Activated T-cell treated with anti-CD3 and anti-CD28 coated beads, Interleukin-2, amount 50 U/mL, for 1 hour (primary cell): ENCODE data around the gene CAPN9.
"Not testable (repeated sequence)": the region's sequence is repeated elsewhere in the genome, so short reads cannot be mapped to it uniquely, and the experiment has no call there.

Experiments
- DNase-seq: peaks from one replicate; pipeline ENCODE4 v3.0.0-alpha.2; 2020

CAPN9 gene

DNA sequence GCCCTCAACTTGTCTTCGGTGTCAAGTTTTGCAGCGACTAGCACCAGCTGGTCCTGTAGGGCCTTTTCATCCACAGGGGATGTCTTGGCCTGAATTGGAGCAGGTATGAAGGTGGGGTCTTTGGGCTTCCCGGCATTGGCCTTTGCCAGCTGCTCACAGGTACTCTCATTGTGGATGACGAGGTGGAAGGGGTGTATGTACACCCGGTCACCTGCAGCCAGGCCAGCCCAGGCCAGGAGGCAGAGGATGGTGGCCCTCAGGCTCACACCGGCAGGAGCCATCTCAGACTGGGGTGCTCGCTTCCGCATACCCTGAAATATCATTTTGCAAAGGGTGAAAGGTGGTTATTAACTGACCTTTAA, 36.7 kb upstream of the CAPN9 start:
- DNase-seq = no peak

DNA sequence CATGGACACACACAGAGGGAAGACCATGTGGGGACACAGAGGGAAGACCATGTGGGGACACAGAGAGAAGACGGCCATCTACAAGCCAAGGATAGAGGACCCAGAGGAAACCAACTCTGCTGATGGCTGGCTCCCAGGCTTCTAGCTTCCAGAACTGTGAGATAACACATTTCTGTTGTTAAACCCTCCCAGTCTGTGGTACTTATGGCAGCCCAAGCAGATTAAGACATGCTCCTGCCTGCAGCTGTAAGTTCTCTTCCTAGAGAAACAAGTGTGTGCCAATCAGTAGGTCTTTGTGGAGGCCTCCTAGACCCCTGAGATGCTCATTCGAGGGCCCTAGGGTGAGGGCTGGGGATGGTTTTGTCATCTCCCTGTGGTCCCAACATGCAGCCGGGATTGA, 35.9 kb upstream of the CAPN9 start:
- DNase-seq = no peak

DNA sequence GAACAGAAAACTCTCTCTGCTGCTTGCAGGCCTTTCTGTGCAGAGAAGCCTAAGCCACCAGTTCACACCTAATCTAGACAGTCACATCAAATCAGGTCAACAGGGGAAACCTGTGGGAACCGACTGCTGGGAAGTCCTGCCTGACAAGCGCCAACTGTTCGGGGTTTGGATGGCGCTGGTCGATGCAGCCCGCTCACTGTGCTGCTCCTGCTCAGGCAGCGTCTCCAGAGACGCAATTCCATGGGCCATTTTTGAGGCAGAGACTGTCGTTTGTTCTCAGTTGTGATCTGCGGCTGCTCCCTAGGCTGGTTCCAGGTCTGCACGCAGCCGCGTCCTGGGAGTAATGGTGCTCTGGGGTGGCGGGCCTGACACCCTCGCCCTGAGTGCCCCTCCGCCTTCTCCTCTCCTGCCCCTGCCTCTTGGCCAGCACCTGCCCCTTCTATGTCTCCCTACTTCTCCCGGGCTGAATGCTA, 34.7 kb upstream of the CAPN9 start:
- no peak for DNase-seq

DNA sequence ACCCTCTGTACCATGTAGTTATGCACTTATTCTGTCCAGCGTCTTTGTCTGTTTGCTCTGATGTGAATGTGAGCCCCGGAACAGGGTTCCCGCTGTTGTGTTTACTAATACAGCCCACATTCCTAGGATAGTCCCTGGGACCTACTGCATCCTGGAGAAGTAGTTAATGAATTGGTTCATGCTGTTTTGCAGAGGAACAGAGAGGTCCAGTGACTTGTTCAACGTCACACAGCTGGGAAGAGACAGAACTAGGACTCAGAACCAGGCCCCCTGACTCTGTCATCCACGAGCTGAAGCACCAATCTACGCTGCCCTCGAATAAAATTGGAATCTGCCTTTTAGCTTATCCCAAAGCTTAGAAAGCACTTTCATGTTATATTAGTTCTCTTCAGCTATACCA, 34.0 kb upstream of the CAPN9 start:
- DNase-seq = no peak

DNA sequence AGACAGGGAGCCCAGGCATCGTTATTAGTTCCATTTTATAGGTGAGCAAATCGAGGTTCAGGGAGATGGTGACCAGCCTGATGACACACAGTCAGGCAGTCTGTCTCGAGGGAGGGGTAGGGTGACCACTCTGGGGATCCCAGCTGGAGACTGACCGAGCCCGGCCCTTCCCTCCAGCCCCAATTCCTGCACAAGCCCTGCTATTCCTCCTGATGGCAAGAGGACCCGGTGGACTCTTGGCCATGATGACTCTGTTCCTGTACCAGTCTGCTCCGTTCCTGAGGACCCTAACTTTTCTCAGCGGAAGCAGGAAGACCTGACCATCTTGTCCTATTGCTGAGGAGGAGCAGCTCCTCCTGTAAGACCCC, 33.7 kb upstream of the CAPN9 start:
- DNase-seq = no peak

DNA sequence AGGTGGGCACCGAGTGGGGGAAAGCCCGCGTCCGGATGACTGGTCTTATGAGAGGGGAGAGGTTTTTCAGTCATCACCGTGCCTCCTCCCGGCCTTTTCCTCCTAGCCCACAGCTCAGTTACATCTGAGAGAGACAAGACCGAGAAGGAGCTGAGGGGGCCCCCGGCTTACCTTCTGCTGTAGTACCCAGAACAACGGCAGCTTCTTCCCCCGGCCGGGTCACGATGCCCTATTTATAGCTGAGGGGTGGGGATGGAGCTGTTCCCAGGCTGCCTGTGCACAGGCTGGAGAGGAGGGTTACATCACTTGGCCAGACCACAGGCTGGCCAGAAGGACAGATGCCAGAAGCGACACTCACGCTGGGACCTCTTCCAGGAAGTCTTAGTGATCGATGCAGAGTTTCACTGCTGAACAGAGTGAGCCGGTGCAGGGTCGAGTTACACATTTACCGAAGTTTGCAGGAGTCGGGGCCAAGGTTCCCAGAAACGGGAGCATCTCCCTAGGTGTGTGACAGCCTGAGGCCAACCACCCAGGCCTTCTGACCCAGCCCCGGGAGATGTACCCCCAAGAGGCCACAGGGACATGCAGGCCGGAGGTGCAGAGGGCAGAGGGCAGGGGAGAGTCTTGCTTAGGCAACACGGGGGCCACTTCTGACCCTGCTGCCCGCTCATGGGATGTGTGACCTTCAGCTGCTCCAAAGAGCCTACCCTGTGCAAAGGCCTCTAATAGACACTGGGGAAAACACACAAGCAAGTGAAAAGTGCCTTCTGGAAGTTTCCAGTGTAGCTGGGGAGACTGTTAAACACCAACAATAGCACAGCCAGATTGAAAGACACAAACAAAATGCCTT, 33.0 kb upstream of the CAPN9 start, which contains the start of gene AGT:
AGT (minus strand) TSS at position 208 of the 850 bp plus-strand sequence. CDS start 3,299 bp downstream, outside the sequence.
- no peak for DNase-seq

DNA sequence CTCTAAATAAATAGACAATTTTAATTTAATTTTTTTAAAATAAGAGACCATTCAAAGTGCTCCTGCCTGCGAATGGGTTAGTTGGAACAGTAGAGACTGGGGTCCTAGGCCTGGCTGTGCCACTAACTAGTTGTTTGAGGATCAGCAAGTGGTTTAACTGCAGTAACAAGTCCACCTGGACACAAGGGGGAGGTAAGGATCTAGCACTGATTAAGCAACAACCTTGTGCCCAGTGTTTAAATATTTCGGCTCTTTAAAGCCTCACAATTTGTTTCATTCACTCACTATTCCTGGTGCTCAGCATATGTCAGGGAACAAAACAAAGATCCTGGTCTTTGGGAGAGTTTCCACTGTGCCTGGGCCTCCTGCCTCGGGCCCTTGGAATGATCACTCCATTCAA, 31.7 kb upstream of the CAPN9 start:
- DNase-seq = no peak

DNA sequence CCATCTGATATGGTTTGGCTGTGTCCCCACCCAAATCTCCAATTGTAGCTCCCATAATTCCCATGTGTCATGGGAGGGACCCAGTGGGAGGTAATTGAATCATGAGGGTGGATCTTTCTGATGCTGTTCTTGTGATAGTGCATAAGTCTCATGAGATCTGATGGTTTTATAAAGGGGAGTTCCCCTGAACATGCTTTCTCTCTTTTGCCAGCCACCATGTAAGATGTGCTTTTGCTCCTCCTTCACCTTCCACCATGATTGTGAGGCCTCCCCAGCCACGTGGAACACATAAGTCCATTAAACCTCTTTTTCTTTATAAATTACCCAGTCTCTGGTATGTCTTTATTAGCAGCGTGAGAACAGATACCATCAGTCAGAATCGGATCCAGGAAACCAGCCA, 30.7 kb upstream of the CAPN9 start:
- DNase-seq = not testable (repeated sequence)

DNA sequence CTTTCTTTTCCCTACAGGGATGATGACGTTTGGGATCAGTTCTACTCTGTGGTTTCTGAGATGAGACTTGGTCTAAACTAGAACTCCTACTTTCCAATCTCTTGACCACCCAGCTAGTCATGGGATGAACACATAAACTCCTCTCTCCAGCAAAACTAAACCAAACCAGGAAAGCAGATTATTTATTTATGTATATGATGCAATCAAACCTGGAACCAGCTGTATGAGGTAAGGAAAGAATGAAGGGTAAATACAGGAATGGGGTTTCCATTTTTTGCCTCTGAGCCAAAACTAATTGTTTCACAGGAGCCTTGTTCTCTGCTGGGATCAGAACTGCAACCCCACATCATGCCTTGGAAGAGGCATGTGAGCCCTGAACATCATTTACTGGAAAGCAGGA, 29.9 kb upstream of the CAPN9 start:
- no peak for DNase-seq

DNA sequence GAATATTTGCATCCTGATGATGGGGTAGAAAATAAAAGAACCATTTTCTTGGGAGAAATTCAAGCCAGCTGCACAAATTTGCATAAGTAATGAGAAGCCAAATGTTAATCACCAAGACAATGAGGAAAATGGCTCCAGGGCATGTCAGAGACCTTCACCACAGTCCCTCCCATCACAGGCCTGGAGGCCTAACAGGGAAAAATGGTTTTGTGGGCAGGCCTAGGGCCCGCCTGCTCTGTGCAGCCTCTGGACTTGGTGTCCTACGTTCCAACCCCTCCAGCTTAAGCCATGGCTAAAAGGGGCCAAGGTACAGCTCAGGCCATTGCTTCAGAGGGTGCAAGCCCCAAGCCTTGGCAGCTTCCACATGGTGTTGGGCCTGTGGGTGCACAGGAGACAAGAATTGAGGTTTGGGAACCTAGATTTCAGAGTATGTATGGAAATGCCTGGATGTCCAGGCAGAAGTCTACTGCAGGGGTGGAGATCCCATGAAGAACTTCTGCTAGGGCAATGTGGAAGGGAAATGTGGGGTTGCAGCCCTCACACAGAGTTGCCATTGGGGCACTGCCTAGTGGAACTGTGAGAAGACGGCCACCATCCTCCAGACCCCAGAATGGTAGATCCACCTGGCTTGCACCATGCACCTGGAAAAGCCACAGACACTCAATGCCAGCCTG, 25.2 kb upstream of the CAPN9 start:
- DNase-seq = not testable (repeated sequence)

DNA sequence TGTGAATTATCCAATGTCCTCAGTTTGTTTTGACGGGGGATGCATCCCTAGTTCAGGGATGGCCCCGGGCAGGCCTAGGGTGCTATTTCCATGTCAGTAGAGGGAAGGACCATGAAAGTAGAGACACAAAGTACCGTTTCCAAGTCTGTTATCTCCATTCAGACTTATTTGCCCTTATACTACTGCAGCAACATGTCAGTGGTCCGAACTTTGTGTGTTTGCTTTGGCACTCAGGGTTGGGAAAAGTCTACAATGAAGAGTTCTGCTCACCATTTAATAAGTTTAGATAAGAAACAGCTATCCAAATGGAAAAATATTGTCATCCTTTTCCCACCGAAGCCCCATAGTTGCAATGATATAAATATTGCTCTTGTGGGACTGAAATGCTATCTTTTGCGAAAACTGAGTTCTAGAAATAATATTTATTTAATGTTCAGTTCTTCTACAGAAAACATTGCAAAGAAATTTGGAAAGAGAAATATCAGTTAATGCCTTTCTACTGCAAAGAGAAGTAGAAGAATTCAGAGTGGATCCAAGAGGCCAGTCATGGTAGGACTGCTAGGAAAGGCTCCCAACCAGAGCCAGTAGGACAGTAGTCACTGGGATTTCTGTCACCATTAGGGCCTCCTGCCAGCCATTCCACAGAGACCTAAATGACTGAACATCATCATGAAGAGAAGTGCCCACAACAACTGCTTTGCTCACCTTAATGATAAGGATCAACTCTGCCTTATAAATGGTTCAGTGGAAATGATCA, 21.8 kb upstream of the CAPN9 start:
- DNase-seq = no peak

DNA sequence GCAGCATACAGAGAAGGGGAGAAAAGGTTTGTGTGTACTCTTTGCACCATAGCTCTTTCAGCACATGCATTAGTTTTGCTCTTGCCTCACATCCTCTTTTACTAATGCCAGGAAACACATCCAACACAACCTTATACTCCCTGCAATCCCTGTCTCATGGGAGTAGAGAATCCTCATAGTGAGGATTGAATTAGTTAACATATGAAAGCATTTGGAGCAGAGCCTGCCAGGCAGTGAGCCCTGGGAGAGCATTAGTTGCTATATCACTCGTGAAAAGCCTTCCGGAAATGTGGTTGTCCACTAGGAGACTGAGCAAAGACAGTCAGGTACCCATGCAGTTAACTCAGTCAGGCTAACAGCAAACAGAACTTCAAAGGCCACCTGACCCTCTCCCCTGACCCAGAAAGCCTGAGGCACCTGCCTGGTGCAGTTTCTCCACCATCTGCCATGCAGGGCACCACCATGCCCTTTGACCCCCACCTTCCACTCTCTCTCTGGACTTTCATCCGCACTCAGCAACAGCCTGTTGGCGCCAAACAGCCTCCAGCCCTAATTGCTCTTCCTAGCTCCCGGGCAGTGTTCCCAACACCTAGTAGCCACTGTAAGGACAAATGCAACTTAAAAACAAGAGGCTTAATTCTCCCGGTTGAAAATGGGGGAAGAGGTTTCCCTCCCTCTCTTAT, 18.3 kb upstream of the CAPN9 start:
- DNase-seq = no peak

DNA sequence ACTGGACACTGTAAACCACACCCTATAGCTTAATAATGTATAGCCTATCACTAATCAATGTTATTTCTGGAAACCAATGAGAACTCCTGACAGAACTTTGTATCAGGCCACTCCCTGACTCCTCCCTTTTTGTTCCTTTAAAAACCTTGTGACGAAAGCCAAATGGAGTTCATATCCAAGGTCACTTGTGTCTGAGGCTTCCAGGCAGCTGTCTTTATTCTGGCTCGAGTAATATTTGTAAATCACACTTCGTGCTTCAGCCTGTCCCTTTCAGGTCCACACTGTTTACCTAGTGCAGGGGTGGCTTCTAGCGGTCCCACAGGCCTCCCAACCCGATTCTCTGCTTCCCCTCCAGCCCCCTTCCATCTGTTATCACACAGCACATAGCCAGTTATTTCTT, 16.2 kb upstream of the CAPN9 start:
- DNase-seq = no peak

DNA sequence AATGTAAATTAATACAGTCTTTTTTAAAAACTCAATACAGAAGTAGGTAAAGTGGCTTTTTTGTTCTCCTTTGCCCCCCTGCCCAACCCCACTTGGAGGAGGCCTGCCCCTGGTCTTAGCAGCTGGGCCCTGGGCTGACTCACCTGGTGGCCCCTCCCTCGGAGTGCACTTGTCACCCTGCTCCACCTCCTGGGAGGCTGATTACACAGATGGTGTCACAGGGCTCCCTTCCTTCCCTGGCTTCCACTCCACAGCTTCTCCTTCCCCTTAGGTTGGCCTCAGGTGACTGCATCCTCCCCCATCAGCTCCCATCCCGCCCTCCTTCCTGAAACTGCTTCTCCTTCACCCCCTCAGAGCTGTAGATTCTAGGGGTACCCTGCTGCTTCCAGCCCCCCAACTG, 11.7 kb upstream of the CAPN9 start:
- no peak for DNase-seq

DNA sequence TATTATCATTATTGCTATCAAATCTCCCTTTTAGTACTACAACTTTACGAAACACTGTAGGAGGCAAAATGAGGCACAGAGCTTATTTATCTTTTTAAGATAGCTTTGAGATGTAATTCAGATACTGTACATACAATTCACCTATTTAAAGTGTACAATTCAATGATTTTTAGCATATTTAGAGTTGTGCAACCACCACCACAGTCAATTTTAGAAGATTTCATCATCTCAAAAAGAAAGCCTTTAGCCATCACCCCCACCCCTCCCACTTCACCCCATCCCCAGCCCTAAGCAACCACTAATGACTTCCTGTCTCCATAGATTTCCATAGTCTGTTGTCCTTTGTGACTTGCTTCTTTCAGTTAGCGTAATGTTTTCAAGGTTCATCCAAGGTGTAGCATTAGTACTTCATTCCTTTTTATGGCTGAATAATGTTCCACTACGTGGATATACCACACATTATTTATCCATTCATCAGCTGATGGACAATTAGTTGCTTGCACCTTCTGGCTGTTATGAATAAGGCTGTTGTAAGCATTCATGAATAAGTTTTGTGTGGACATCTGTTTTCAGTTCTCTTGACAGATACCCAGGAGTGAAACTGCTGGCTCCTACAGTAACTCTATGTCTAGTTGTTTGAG, 9.4 kb upstream of the CAPN9 start:
- DNase-seq = no peak

DNA sequence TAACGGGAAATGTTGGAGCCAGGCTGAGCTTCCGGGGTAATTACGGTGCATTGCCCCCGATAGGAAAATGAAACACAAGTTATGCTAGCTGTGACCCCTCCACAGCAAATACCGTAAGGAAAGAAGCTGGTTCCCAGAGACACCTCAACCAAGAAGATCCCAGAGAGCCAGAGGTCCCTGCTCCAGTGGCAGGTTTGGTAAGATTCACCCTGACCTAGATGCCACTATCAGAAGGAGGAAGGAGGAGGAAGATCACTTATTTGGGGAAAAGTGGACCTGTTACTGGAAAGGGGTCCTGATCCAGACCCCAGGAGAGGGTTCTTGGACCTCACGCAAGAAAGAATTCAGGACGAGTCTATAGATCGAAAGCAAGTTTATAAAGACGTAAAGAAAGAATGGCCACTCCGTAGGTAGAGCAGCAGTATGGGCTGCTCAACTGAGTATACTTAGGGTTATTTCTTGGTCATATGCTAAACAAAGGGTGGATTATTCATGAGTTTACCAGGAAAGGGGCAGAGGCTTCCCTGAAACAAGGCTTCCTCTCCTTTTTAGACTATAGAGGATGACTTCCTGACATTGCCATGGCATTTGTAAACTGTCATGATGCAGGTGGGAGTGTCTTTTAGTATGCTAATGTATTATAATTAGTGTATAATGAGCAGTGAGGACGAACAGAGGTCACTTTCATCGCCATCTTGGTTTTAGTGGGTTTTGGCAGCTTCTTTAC, 7.5 kb upstream of the CAPN9 start:
- DNase-seq = no peak

DNA sequence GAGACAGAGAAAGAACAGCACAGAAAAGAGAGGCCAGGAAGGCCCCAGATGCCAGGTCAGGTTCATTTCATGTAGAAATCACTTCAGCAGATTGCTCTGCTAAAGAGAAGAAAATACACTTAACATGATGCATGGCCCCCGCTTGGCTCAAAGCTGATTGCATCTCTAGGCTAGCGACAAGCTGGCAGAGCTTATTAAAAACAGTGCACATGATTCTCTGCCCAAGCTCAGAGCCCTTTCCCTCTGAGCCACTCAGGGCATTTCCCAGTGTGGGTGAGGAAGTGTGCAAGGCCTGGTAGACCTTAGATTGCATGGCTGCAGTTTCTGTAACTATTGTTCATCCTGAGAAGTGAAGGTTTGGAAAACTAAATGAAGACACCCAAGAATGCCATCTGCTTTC, 3.3 kb upstream of the CAPN9 start:
- DNase-seq = no peak

DNA sequence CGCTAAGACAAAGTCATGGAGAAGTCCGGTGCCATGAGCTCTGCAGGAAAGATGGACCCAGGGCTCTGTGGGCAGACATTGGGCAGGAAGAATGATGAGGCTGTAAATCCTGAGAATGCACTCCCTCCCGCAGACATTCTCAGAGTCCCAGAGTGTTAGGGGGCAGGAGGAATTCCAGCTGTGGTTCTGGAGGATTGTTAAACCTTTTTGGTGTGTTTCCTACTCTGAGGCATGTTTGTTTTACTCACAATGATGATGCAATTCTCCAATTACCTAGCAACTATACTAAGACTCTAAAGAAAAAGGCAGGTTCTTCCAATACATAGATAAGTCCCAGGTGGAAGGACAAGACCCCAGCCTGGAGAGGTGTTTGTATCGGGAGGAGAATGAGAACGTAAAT, 2.8 kb upstream of the CAPN9 start:
- DNase-seq = no peak

DNA sequence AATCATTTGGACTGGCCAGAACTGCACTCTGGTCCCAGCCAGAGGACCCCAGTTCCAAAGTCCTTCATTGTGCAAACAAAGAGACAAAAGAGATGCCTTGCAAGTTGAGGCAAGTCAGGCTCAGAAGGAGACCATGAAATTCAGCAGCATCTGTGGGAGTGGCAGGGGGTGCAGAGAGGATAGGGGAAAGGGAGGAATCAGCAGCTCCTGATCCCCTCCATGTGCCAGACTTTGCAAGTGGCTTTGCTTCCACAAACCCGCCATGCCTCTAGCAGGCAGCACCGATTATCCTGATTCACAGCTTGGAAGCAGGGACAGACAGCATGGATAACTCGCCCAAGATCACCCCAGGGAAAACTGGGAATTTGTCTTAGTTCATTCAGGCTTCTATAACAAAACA, 2.1 kb upstream of the CAPN9 start:
- DNase-seq = no peak

DNA sequence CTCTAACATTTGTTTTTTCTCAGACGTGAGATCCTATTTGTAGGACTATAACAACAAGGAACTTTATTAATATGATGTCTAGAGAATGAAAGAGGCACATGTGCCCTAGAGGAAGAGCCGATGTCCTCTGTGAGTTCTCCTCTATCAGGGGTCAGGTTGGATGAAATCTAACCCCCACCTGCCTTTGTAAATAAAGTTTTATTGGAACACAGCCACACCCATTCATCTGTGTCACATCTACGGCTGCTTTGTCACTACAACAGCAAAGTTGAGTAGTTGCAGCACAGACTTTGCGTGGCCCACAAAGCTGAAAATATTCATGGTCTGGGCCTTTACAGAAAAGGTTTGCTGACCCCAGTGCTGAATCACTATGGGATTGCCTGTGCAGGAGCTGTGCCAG, 571 bp upstream of the CAPN9 start:
- DNase-seq = no peak

DNA sequence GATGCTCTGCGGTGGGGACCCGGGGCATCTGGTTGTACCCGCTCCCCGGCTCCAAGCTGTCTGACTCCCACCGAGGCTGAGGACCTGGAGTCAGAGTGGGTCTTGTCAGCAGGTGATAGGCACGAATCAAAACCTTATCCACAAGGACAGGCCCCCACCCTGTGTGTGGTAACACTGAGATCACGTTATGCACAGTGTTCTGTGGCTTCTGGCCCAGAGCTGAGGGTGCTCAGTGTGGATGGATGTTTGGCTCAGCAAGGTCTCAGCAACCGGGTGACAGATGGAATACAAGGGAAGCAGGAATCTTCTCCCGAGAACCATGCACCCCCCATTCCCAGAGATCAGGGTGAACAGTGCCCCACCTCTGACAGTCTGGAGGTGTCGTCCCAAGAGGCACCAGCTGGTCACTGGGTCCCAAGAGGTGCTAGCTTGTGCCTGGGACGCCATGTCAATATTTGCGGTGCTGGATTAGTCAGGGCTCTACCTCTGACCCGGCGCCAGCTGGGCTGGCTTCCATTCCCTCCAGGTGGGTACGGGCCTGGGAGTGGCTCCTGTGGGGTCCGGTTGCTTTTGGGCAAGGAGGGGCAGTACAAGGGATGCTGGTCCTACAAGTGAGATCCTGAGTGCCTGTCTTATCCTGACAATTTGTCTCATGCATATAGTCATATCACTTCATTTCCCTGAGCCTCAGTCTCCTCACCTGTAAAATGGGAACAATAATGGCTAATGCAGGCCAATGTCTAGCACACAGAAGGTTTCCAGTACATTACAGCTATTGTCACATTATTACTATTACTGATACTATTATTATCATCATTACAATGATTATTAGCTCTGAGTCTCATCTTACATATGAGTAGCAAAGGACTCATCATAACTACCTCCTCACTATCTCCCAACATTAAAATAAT, 957 bp downstream of the CAPN9 start:
- no peak for DNase-seq
